ENCODE data around the gene TRAPPC2L. TPM values are rescaled to one million over a fixed set of nuclear protein-coding genes. Genes with fewer than 3 reads are reported as not detected.

Gene TRAPPC2L
- total RNA-seq, 1 experiment from 2014 or later, result 79.1 TPM

GRCh38 chr16:88826070-88826840 is 30.7 kb upstream of the TRAPPC2L start:
- no peaks in the 10 kb centered on the region for H3K4me1 Mint-ChIP-seq (ENCODE audit: low read depth, unreplicated experiment)
- no peaks in the 10 kb centered on the region for H3K9me3 Mint-ChIP-seq (ENCODE audit: low read depth, unreplicated experiment)
- no peaks in the 10 kb centered on the region for H3K27me3 Mint-ChIP-seq (ENCODE audit: unreplicated experiment)
- no peak for TF ChIP-seq CTCF (IDR thresholded peaks at IDR 0.05; ENCODE audit: unreplicated experiment)
- peaks cover 26% of the 10 kb centered on the region for H3K36me3 Mint-ChIP-seq (ENCODE audit: insufficient read depth, unreplicated experiment)
- no peak overlapping the region for H3K4me3 Mint-ChIP-seq (ENCODE audit: low read depth, unreplicated experiment)
- intact Hi-C loops (cut with micrococcal nuclease; ENCODE audit: unreplicated experiment), result no loop called here
- no peak for DNase-seq
- H3K27ac Mint-ChIP-seq (ENCODE audit: unreplicated experiment), result no peak overlapping the region
- CTCF ChIA-PET, result no interaction called here
- BruUV-seq (replicated peaks), result no TSS peak

DNA sequence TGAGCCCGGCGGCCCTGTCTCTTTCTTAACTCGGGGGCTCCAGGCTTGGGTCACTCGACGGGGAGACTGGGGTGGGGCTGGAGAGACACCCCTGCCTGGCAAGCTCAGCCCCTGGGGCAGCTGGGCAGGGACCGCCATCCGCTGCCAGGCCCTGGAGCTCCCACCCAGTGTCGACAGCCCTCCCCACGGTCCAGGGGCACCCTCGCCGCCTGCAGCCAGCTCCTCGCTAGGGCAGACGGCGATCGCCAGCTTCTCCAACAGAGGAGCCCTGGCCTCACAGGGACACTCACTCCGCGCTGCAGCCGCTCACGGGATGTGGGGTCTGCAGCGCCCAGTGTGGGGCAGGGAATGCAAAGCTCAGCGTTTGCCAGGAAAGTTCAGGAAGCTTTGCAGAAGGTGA is 29.2 kb upstream of the TRAPPC2L start:
- Mint-ChIP-seq H3K36me3 (ENCODE audit: insufficient read depth, unreplicated experiment) (peaks cover 26% of the 10 kb centered on the region), H3K27me3 (ENCODE audit: unreplicated experiment) (no peaks in the 10 kb centered on the region), H3K9me3 (ENCODE audit: low read depth, unreplicated experiment) (no peaks in the 10 kb centered on the region), H3K4me1 (ENCODE audit: low read depth, unreplicated experiment) (no peaks in the 10 kb centered on the region), H3K4me3 (ENCODE audit: low read depth, unreplicated experiment) (no peak overlapping the region), H3K27ac (ENCODE audit: unreplicated experiment) (no peak overlapping the region)
- no TSS peak for BruUV-seq (replicated peaks)
- DNase-seq, result no peak
- intact Hi-C loops (cut with micrococcal nuclease; ENCODE audit: unreplicated experiment), result no loop called here
- CTCF ChIA-PET, result interaction anchor here (0.9 kb wide), 1 partner anchor 15 kb away, joined by 3 read pairs; no protein-coding TSS in a partner anchor
- TF ChIP-seq CTCF (IDR thresholded peaks at IDR 0.05; ENCODE audit: unreplicated experiment), result no peak

DNA sequence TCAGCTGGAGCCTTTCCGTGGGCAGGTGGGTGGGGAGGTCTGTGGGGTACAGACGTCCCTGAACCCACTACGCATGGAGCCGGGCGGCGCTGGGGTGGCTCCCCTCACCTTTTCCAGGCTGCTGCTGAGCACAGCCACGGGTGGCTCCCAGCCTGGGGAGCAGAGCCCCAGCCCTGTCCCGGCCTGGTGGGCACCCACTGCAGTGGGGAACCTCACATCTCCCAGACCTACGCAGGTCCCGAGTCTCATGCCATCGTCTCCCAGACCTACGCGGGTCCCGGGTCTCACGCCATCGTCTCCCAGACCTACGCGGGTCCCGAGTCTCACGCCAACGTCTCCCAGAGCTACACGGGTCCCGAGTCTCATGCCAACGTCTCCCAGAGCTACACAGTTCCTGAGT is 28.2 kb upstream of the TRAPPC2L start:
- H3K27me3 Mint-ChIP-seq (ENCODE audit: unreplicated experiment), result no peaks in the 10 kb centered on the region
- peaks cover 33% of the 10 kb centered on the region for H3K36me3 Mint-ChIP-seq (ENCODE audit: insufficient read depth, unreplicated experiment)
- H3K9me3 Mint-ChIP-seq (ENCODE audit: low read depth, unreplicated experiment), result no peaks in the 10 kb centered on the region
- no TSS peak for BruUV-seq (replicated peaks)
- intact Hi-C loops (cut with micrococcal nuclease; ENCODE audit: unreplicated experiment), result no loop called here
- DNase-seq, result no peak
- no peaks in the 10 kb centered on the region for H3K4me1 Mint-ChIP-seq (ENCODE audit: low read depth, unreplicated experiment)
- H3K4me3 Mint-ChIP-seq (ENCODE audit: low read depth, unreplicated experiment), result no peak overlapping the region
- no peak for TF ChIP-seq CTCF (IDR thresholded peaks at IDR 0.05; ENCODE audit: unreplicated experiment)
- CTCF ChIA-PET, result no interaction called here
- no peak overlapping the region for H3K27ac Mint-ChIP-seq (ENCODE audit: unreplicated experiment)

DNA sequence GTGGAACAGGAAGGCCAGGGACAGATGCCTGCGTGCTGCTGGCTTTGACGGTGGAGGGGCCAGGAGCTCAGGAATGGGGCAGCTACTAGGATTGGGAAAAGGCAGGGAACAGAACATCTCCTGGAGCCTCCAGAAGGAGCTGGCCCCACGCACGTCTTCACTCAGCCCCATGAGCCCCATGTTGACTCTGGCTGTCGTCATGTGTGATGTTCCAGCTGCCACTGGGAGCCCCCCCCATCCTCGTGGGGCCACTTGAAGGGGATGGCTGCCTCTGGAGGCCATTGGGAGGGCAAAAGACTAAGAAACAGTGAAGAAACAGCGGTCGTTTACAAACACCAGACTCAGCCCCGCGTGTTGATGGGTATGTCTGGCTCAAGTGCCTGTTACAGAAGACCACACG is 26.7 kb upstream of the TRAPPC2L start:
- H3K4me3 Mint-ChIP-seq (ENCODE audit: low read depth, unreplicated experiment), result no peak overlapping the region
- H3K27me3 Mint-ChIP-seq (ENCODE audit: unreplicated experiment), result no peaks in the 10 kb centered on the region
- H3K4me1 Mint-ChIP-seq (ENCODE audit: low read depth, unreplicated experiment), result no peaks in the 10 kb centered on the region
- peaks cover 33% of the 10 kb centered on the region for H3K36me3 Mint-ChIP-seq (ENCODE audit: insufficient read depth, unreplicated experiment)
- no peaks in the 10 kb centered on the region for H3K9me3 Mint-ChIP-seq (ENCODE audit: low read depth, unreplicated experiment)
- no peak overlapping the region for H3K27ac Mint-ChIP-seq (ENCODE audit: unreplicated experiment)
- BruUV-seq (replicated peaks), result no TSS peak
- DNase-seq, result no peak
- CTCF ChIA-PET, result no interaction called here
- no peak for TF ChIP-seq CTCF (IDR thresholded peaks at IDR 0.05; ENCODE audit: unreplicated experiment)
- intact Hi-C loops (cut with micrococcal nuclease; ENCODE audit: unreplicated experiment), result no loop called here
